GM12864 (cell line): ENCODE measurements around the gene RAD51D.
A peak's percentile ranks its signal among the peaks of the same experiment; 100 is the strongest.

Source experiments
- DNase-seq: peaks from one replicate; pipeline ENCODE4 v3.0.0-alpha.2; 2011; ENCODE audit warnings: low read depth
- H3K4me3 ChIP-seq: 2 replicates; pipeline ENCODE4 v1.5.1; 2011; ENCODE audit warnings: mild to moderate bottlenecking, low read depth, low read length, control low read depth
- TF ChIP-seq, protein P1 (sequence below): IDR thresholded peaks from 2 replicates; pipeline ENCODE4 v1.5.1; 2011; ENCODE audit warnings: low read depth, mild to moderate bottlenecking, moderate library complexity, low read length, control low read depth, inconsistent platforms; ENCODE audit errors: missing control alignments

The RAD51D gene

DNA sequence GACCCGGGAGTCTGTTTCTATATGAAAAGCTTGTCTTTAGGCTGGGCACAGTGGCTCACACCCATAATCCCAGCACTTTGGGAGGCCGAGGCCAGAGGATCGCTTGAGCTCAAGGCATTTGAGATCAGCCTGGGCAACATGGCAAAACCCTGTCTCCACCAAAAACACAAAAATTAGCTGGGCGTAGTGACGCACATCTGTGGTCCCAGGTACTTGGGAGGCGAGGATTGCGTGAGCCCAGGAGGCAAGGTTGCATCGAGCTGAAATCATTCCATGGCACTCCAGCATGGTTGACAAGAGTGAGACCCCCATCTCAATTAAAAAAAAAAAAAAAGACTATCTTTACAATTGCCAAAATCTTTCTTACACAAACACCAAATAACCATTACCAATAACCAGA, 33.5 kb downstream of the RAD51D start:
- no peak overlapping the region; the same call in 1 of the 2 replicates for H3K4me3 ChIP-seq
- TF ChIP-seq, protein P1, sequence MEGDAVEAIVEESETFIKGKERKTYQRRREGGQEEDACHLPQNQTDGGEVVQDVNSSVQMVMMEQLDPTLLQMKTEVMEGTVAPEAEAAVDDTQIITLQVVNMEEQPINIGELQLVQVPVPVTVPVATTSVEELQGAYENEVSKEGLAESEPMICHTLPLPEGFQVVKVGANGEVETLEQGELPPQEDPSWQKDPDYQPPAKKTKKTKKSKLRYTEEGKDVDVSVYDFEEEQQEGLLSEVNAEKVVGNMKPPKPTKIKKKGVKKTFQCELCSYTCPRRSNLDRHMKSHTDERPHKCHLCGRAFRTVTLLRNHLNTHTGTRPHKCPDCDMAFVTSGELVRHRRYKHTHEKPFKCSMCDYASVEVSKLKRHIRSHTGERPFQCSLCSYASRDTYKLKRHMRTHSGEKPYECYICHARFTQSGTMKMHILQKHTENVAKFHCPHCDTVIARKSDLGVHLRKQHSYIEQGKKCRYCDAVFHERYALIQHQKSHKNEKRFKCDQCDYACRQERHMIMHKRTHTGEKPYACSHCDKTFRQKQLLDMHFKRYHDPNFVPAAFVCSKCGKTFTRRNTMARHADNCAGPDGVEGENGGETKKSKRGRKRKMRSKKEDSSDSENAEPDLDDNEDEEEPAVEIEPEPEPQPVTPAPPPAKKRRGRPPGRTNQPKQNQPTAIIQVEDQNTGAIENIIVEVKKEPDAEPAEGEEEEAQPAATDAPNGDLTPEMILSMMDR = no peak
- DNase-seq = no peak

DNA sequence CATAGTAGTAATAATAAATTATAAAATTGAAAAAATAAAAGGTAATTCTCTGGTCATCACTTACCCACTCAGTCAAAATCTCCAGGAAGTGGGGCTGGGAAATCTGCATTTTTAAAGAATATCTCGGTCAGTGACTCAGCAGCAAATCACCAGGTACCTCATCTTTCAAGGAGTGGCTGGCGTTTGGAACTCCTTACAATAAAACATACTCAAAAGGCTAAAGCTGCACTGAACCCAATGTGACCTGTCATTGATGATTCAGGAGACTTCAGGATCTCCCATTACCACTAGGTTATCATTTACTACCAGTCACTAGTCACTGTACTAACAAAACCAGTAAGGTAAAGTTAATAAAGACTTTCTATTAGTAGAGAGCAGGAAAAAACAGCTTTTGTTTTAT, 34.7 kb downstream of the RAD51D start:
- TF ChIP-seq, protein P1 = no peak
- H3K4me3 ChIP-seq = no peak overlapping the region
- no peak for DNase-seq

DNA sequence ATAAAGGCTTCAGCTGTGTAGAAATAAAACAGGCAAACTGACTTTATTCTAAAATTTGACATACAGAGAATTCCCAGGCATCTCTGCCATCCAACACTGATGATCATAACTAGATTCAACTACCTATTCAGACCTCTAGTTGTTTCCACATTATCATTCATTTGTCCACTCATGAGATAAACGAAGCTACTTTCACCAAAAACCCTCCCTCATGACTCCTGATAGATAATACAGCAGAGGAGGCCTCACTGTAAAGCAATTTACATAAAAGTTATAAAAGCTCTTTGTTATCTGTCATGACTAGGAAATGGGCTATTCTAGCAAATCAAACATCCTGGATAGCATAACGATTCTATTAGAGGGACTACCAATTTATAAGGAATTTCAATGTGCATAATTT, 36.6 kb downstream of the RAD51D start:
- no peak for DNase-seq
- H3K4me3 ChIP-seq = no peak overlapping the region
- TF ChIP-seq, protein P1 = no peak

DNA sequence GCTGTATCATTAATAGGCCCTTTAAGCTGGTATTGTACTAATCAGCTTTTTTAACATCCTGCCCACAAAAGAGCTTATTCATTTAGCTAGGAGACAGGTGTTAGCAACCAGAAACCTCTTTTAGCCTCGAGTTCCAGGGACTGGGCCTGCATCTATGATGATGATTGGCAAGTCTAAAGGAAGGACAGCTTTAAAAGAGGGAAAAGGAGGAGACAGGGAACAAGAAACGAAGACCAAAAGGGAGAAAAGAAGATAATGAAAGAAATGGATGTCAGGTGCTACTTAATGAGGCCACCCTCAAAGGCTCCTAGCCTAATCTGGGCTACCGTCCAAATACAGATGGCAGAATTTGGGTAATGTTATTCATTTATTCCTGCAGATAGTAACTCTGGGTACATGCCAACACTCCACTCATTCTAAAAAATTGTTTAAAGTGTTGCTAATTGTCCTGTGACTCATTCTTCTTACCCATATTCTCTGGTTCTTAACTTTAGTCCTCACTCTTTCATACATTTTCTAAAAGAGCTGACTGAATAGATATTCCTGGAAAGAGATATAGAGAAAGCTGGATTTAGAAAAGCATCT, 37.5 kb downstream of the RAD51D start:
- H3K4me3 ChIP-seq = no peak overlapping the region
- no peak for DNase-seq
- TF ChIP-seq, protein P1 = no peak

DNA sequence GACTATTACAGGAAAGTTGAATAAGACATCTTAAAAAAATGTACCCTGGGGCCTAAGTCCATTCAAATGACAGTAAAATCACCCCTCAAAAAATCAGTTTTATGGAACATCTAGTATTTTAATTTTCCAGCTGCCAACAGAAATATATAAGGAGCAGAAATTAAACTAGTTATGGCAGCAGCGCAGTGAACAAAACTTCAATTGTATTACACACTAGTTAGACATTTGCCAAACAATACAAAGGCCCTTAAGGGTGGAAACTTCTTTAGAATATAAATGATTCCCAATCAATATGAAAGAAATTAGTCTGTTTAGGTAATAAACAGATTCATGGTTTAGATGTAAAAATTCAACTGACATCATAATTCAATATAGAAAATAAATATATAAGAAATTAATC, 38.0 kb downstream of the RAD51D start:
- TF ChIP-seq, protein P1 = no peak
- H3K4me3 ChIP-seq = no peak overlapping the region
- DNase-seq = no peak

DNA sequence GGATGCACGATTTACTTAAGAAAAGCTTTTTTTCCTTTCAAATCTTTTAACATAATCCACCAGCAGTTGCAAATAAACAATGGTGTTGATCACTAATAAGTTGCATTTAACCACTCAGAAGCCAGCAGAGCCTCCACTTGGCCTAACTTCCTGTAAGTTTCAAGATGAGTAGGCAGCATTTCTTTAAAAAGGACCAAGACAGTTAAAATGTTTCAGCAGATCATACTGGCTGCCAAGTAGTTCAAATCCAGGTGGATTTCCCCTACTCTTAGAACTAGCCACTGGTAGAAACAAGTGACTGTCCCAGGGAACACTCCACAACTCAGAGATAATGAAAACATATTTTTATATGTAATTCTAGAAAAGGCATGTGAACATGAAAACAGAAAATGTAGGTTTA, 39.1 kb downstream of the RAD51D start:
- TF ChIP-seq, protein P1 = no peak
- peak; percentile 79 for DNase-seq
- peak overlapping the region; percentile 27; the same call in 1 of the 2 replicates for H3K4me3 ChIP-seq
